Mammary epithelial cell (primary cell): ENCODE measurements around the gene DTX3.

ENCODE experiments used
- EZH2 ChIP-seq: IDR thresholded peaks from 2 replicates; pipeline ENCODE4 v1.6.1; 2012; ENCODE audit warnings: low read length, inconsistent platforms, borderline replicate concordance
- TF ChIP-seq, protein P1 (sequence below), 2 donors: IDR thresholded peaks in 1 of 2; conservative IDR thresholded peaks in 1 of 2; 2 replicates each; pipeline ENCODE4 v1.5.1; 2011 to 2012; ENCODE audit warnings: inconsistent platforms in 2 of 2, low read length in 2 of 2, mild to moderate bottlenecking in 2 of 2, control low read depth in 1 of 2, low read depth in 1 of 2; ENCODE audit not compliant: insufficient read depth in 1 of 2; ENCODE audit errors: extremely low read depth in 1 of 2

DNA sequence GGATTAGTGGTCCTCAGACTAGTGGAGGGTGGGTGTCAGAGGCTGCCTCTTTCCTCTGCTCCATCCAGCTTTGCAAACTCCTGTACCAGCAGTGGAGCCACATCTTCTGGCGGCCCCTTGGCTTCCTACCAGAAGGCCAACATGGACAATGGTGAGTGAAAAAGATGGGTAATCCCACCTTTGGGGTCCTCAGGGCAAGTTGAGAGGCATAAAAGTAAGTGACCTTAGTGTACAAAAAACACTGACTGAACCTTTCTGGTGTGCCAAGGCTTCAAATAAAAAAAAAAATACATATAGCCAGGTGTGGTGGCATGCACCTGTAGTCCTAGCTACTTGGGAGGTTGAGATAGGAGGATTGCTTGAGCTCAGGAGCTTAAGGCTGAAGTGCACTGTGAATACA is 22.8 kb upstream of the DTX3 start:
- TF ChIP-seq, protein P1, sequence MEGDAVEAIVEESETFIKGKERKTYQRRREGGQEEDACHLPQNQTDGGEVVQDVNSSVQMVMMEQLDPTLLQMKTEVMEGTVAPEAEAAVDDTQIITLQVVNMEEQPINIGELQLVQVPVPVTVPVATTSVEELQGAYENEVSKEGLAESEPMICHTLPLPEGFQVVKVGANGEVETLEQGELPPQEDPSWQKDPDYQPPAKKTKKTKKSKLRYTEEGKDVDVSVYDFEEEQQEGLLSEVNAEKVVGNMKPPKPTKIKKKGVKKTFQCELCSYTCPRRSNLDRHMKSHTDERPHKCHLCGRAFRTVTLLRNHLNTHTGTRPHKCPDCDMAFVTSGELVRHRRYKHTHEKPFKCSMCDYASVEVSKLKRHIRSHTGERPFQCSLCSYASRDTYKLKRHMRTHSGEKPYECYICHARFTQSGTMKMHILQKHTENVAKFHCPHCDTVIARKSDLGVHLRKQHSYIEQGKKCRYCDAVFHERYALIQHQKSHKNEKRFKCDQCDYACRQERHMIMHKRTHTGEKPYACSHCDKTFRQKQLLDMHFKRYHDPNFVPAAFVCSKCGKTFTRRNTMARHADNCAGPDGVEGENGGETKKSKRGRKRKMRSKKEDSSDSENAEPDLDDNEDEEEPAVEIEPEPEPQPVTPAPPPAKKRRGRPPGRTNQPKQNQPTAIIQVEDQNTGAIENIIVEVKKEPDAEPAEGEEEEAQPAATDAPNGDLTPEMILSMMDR (conservative IDR thresholded peaks at IDR 0.05 in 1 of 2, IDR thresholded peaks at IDR 0.05 in 1 of 2; ENCODE audit: extremely low read depth in 1 of 2, insufficient read depth in 1 of 2, low read depth in 1 of 2, low read length in 2 of 2) = no peak
- no peak for TF ChIP-seq EZH2
